ENCODE measurements around the gene JOSD2.

The JOSD2 gene

GRCh38 chr19:50493171-50493570 lies 17.8 kb downstream of the JOSD2 start:
- no peak for DNase-seq

- no peak for DNase-seq
Measured at GRCh38 chr19:50492303-50493052, 18.5 kb downstream of the JOSD2 start.

DNA sequence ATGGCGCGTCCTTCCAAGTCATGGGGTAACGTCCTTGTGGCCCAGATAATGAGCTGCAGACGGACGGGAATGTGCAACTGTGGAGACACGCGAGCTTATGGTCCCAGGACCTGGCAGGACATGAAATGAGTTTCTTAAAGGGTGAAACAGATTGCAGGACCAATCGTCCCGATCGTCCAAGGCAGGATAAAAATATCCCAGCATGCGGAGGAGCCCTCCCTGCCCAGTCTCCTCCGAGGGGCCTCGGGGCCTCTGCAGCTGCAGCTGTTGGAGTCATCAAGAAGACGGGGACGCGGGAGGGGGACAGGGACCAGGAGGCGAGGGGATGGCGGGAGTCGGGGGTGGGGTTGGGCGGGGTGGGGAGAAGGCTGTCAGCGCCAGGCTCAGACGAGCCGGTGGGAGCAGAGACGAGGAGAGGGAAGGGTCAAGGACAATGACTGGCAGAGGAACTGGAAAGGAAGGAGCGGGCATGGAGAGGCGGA lies 20.0 kb downstream of the JOSD2 start:
- DNase-seq: no peak

DNA sequence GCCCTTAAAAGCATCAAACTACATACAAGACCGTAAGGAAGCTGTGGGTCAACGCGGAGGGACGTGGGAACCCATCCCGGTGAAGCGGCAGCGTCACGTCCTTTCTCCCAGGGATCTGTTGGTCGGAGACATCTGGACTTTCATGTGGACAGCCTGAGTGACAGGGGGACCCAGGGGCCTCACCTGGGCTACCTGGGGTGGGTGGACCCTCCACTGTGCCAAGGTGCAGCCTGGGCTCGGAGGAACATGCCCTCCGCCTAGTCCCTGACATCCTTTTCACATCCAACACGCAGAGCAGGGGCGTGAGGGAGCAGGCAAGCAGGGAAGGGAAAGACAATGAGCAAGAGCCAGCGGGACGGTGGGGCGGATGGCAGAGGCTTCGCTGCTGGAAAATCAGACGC lies 20.6 kb downstream of the JOSD2 start:
- DNase-seq: no peak

GRCh38 chr19:50489461-50490011 lies 21.5 kb downstream of the JOSD2 start:
- DNase-seq: no peak

GRCh38 chr19:50488389-50489194 lies 22.4 kb downstream of the JOSD2 start:
- DNase-seq: no peak

- no peak for DNase-seq
Measured at GRCh38 chr19:50486823-50487515, 24.0 kb downstream of the JOSD2 start.

- DNase-seq: no peak
Measured at GRCh38 chr19:50485284-50485955, 25.6 kb downstream of the JOSD2 start.

- DNase-seq: no peak
Measured at GRCh38 chr19:50482916-50483315, 28.1 kb downstream of the JOSD2 start.

DNA sequence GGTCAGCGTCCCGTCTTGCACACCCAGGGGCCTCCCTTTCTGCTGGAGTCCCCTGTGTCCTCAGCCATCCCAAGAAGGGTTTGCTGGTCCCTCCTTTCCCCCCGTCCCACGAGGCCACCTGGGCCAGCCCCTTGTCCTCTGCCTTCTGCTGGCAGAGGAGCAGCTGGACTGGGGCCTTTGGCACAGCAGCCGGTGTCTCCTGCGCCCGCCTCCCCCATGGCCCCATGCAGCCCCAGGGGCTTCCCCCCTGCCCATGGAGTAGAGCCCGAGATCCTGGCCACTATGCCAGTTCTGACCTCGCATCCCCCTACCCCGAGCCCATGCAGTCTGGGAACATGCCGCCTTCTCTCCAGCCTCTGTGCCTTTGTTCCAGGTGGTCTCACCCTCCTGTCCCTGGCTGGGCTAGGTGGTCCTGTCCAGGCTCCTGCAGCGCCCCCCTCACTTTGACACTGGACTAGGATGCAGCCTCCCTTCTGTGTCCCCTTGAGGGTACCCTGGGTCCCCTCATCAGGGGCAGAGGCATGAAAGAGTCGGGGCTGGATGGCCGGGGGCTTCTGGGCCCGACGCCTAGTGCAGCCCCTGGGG lies 28.6 kb downstream of the JOSD2 start:
- DNase-seq: no peak

DNA sequence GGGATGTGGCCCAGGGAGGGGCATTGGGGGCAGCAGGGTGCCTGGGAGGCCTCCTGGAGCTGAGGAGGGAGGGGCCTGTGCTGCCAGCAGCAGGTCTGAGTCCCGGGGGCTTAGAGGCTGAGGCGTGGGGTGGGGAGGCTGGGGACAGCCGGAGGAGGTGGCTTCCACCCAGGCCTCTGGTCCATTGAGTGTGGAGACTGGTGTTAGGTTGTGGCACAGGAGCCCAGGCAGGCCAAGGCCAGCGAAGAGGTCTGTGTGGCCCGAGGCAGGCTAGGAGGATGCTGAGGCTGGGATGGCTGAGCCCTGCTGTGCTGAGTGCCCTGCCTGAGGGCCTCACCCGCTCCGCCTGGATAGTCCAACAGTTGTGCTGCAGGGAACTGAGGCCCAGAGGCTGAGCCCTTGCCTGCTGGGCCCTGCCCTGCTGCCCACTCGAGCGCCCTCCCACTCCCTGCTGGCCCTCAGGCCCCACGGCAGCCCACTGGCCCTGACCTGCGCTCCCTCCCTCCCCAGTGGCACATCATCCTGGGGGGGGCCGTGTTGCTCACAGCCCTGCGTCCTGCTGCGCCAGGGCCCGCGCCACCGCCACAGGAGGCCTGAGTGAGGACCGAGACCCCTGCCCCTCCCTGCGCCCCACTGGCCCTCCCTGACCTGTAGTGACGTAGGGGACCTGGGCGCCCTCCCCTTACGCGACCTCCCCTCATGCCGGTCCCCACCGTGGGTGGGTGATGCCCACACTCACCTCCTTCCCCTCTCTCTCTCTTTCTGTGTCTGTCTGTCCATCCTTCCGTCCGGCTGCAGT lies 29.4 kb downstream of the JOSD2 start:
- DNase-seq: no peak

DNA sequence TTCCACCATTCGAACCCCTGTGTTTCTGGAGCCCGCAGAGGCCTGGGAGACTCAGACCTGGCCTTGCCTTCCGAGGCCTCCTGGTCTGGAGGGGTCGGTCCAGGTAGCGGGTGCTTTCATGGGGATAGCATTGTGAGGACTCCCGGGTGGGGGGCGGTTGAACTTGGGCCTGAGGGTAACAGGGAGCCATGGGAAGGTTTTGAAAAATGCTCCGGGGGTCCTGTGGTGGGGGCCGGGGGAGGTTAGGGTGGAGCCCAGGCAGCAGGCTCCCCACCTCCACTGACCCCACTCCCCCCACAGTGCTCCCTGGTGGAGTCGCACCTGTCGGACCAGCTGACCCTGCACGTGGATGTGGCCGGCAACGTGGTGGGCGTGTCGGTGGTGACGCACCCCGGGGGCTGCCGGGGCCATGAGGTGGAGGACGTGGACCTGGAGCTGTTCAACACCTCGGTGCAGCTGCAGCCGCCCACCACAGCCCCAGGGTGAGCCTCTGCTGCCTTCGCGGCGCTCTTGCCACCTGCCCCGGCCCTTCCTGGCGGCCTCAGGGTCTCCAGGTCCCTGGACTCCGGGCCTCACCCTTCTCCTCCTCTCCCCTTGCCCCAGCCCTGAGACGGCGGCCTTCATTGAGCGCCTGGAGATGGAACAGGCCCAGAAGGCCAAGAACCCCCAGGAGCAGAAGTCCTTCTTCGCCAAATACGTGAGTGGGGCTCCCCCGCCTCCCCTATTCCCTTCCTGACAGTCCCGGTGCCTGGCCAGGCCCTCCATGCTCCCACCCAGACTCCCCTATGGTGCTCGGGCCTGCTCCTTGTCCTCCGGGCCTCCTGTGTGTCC lies 30.5 kb downstream of the JOSD2 start:
- DNase-seq: no peak

DNA sequence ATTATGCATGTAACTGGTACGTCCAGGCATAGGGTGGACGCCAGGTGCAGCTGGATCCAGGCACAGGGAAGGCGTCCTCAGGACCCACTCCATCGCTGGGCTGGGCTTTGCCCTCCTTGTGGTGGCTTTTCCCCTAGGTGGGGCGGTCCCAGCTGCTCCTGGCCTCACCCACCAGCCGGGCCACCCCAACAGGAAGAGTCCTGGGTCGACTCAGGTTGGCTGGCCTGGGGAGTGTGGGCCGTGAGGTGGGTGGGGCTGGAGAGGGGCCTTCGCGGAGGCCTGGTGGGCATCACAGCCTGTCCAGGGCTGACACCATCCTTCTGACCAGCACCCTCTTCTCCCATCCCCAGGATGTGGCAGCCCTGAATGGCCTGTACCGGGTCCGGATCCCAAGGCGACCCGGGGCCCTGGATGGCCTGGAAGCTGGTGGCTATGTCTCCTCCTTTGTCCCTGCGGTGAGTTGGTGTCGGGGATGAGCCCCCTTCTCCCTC lies 31.2 kb downstream of the JOSD2 start:
- DNase-seq: no peak

DNA sequence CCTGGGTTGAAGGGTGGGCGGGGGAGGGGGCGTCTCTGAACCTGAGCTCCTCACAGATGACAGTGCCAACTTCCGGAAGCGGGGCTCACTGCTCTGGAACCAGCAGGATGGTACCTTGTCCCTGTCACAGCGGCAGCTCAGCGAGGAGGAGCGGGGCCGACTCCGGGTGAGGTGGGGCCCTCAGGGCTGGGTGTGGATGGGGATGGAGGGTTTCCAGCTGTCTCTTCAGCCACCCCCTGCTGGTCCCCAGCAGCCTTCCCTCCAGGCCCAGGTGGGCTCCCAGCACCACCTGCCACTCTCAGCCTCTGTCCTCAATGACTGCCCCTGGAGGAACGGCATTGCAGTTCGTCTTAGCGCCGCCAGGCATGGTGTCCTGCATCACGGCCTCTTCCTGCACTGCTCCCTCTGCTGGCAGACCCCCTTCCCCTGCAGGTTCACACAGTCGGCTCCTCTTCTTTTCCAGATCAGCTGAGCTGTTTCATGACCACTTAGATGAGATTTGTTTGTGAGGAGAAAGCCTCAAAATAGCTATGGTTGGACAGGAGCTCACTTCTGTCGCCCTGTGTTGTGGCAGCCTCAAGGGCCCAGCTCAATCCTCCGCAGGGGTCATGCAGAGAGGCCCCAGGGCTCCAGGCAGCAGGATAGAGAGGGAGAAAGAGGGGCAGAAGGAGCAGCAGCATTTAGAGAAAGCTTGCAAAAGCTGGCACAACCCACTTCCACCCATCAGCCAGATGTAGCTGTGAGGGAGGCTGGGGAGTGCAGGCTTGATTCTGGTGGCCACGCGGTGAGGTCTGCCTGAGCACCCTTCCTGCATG lies 31.9 kb downstream of the JOSD2 start:
- no peak for DNase-seq

DNA sequence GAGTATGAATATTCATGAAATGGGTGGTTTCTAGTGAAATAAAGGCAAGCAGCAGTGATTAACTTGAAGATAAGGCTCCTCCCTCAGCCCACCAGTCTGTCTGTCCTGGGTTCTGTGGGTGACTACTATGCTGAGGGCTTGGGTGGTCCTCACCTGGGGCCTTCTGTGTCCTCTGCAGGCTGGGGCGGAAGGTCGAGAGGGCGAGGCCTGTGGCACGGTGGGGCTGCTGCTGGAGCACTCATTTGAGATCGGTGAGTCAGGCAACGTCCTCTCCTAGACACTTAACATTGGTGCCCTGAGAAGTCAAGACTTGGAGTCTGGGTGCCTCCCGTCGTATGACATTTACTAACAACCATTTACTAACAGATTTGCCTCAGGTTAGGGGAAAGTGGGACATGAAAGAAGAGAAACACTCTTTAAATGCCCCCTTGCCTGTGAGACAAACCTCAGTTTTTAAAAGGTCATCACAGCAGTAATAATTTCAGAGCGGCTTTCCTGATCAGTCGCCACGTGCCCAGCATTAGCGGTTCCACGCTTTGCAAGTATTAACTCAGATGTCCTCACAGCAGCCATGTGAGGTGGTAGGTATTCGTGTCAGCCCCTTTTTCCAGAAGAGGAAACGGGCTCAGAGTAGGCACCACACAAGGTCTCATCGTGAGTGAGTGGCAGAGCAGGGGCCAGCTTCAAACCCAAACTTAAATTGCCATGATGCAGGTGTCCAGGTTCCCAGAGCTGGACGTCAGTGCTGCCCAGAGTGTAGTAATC lies 33.1 kb downstream of the JOSD2 start:
- DNase-seq: no peak

GRCh38 chr19:50476907-50477238 lies 34.1 kb downstream of the JOSD2 start:
- no peak for DNase-seq

DNA sequence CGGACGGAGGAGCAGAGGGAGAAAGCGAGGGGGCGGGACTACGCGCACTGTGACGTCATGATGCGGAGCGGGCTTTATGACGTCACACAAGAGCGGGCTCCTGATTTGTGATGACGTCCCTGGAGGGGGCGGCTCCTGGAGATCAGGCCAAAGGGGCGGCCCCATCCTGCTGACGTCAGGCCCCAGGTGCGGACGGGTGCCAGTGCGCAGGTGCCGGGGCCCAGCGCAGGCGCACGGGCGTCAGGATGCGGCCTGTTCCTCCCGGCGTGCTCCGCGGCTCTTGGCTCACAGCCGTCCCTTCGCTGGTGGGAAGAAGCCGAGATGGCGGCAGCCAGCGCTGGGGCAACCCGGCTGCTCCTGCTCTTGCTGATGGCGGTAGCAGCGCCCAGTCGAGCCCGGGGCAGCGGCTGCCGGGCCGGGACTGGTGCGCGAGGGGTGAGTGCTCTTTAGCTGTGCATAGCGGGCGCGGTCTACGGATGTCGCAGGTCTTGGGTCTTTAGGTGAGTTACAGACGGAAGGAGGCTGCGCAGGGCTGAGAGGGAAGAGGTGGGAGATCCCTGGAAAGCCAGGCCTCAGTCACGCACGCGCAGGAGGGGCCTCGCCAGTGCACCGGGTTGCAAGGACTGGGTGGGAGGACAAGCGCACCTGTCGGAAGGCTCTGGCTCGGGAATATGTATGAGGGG lies 34.6 kb downstream of the JOSD2 start, which contains the start of the genes EMC10 and GARIN5A:
Gene EMC10, plus strand, starts transcription at position 284 of the 683 bp plus-strand sequence. Its CDS starts 38 bp downstream, at position 322.
Gene GARIN5A, minus strand, starts transcription at position 625 of the 683 bp plus-strand sequence. Its CDS starts 460 bp downstream, at position 165.
- peak; percentile 63 for DNase-seq

DNA sequence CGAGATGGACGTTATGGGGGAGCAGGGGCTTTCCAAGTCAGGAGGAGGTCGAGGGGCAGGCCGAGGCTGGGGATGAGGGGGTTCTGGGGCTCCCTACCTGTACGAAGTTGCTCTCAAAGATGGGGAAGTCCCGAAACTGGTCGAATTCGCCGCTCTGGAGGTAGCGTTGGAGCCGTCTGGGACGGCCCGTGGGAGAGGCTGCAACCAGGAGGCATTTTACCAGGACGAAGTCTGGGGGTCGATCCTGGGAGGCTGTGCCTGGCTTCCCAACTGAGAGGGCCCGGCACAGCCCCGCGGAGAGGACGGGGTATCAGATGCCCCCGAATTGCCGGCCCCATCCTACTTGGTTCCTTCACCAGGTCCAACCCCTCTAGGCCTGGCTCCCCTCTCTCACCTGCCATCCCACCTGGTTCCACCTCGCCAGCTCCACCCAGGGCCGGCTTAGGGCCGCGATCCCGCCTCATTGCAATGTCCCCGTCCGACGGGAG lies 35.2 kb downstream of the JOSD2 start:
- DNase-seq: no peak

All from NCI-H446 treated with DMSO at 0.1 percent for 48 hours (cell line).